MM.1S (cell line): ENCODE data around the gene CYP20A1.

Experiments
- DNase-seq: peaks from one replicate; pipeline ENCODE4 v3.0.0-alpha.2; 2015
- H2AFZ ChIP-seq: fragments of 300-600 bp; sonication (generic); 2 replicates; pipeline ENCODE4 v1.6.0; 2016; ENCODE audit warnings: antibody characterized with exemption, low read length
- H3F3A ChIP-seq: fragments of 300-600 bp; sonication (generic); 2 replicates; pipeline ENCODE4 v1.6.1; 2016; ENCODE audit warnings: mild to moderate bottlenecking, antibody characterized with exemption, low read length, moderate library complexity, mixed read lengths; ENCODE audit not compliant: insufficient read depth
- H3K27ac ChIP-seq: fragments of 300-600 bp; sonication (generic); 2 replicates; pipeline ENCODE4 v1.5.1; 2016; ENCODE audit warnings: mild to moderate bottlenecking, low read length
- H3K27me3 ChIP-seq: fragments of 300-600 bp; sonication (generic); replicated peaks from 2 replicates; pipeline ENCODE4 v1.6.0; 2016; ENCODE audit warnings: low read length; ENCODE audit not compliant: insufficient read depth
- H3K36me3 ChIP-seq: fragments of 300-600 bp; sonication (generic); replicated peaks from 2 replicates; pipeline ENCODE4 v1.6.1; 2016; ENCODE audit warnings: mild to moderate bottlenecking, low read length, mixed read lengths; ENCODE audit not compliant: insufficient read depth
- H3K4me1 ChIP-seq: fragments of 300-600 bp; sonication (generic); 2 replicates; pipeline ENCODE4 v1.6.1; 2016; ENCODE audit warnings: low read length, mixed read lengths
- H3K4me2 ChIP-seq: fragments of 300-600 bp; sonication (generic); 2 replicates; pipeline ENCODE4 v1.6.0; 2016; ENCODE audit warnings: low read depth, low read length
- H3K4me3 ChIP-seq: fragments of 300-600 bp; sonication (generic); 2 replicates; pipeline ENCODE4 v1.5.1; 2016; ENCODE audit warnings: low read length, mixed read lengths
- H3K79me2 ChIP-seq: fragments of 300-600 bp; sonication (generic); 2 replicates; pipeline ENCODE4 v1.6.1; 2016; ENCODE audit warnings: mixed run types, low read length, mixed read lengths
- H3K9ac ChIP-seq: fragments of 300-600 bp; sonication (generic); 2 replicates; pipeline ENCODE4 v1.6.1; 2016; ENCODE audit warnings: low read length, mixed read lengths
- H3K9me2 ChIP-seq: fragments of 300-600 bp; sonication (generic); replicated peaks from 2 replicates; pipeline ENCODE4 v1.6.1; 2016; ENCODE audit warnings: mild to moderate bottlenecking, low read length, mixed read lengths; ENCODE audit not compliant: insufficient read depth
- H3K9me3 ChIP-seq: fragments of 300-600 bp; sonication (generic); replicated peaks from 2 replicates; pipeline ENCODE4 v1.6.1; 2016; ENCODE audit warnings: mild to moderate bottlenecking, low read length, mixed read lengths; ENCODE audit not compliant: insufficient read depth
- H4K20me1 ChIP-seq: fragments of 300-600 bp; sonication (generic); 2 replicates; pipeline ENCODE4 v1.6.1; 2016; ENCODE audit warnings: mild to moderate bottlenecking, low read length, moderate library complexity, mixed read lengths; ENCODE audit not compliant: insufficient read depth
- CTCF ChIP-seq: fragments of 300-600 bp; sonication (generic); IDR thresholded peaks from 2 replicates; pipeline ENCODE4 v1.5.1; 2016; ENCODE audit warnings: antibody characterized with exemption, low read length, mixed read lengths
- EZH2 ChIP-seq: fragments of 300-600 bp; sonication (generic); optimal IDR thresholded peaks from 2 replicates; pipeline ENCODE3; 2017; ENCODE audit warnings: low read depth, mild to moderate bottlenecking, antibody characterized with exemption, low read length, mixed read lengths
- EZH2phosphoT487 ChIP-seq: fragments of 300-600 bp; sonication (generic); IDR thresholded peaks from 2 replicates; pipeline ENCODE4 v1.6.1; 2018; ENCODE audit warnings: antibody characterized with exemption, low read length

The CYP20A1 gene

GRCh38 chr2:203237346-203238238 lies 1.2 kb upstream of the CYP20A1 start:
- H2AFZ ChIP-seq, result no peak overlapping the region
- H3K4me1 ChIP-seq, result peaks cover 7% of the 10 kb centered on the region
- H3K4me2 ChIP-seq, result peak overlapping the region; percentile 70; the same call in 1 of the 2 replicates
- no peak for TF ChIP-seq CTCF
- TF ChIP-seq EZH2, result no peak
- no peak for TF ChIP-seq EZH2phosphoT487
- no peak overlapping the region for H3K9ac ChIP-seq
- no peaks in the 10 kb centered on the region for H3K9me3 ChIP-seq
- no peak overlapping the region for H3K27ac ChIP-seq
- peaks cover 30% of the 10 kb centered on the region for H3K79me2 ChIP-seq
- no peaks in the 10 kb centered on the region for H3K27me3 ChIP-seq
- no peak overlapping the region for H3K4me3 ChIP-seq
- no peak for DNase-seq
- H3K36me3 ChIP-seq, result no peaks in the 10 kb centered on the region; the same call in 1 of the 2 replicates
- H4K20me1 ChIP-seq, result no peaks in the 10 kb centered on the region
- no peaks in the 10 kb centered on the region for H3K9me2 ChIP-seq
- H3F3A ChIP-seq, result 0 out of 2 replicates have a peak, but pooled peaks cover 5% of the 10 kb centered on the region

- DNase-seq, result no peak
- no peaks in the 10 kb centered on the region for H3K27me3 ChIP-seq
- H3K9me2 ChIP-seq, result no peaks in the 10 kb centered on the region
- TF ChIP-seq EZH2phosphoT487, result no peak
- peak overlapping the region; percentile 84 for H2AFZ ChIP-seq
- peak overlapping the region; percentile 70; the same call in 1 of the 2 replicates for H3K4me2 ChIP-seq
- H4K20me1 ChIP-seq, result no peaks in the 10 kb centered on the region
- H3K9me3 ChIP-seq, result no peaks in the 10 kb centered on the region
- H3K36me3 ChIP-seq, result no peaks in the 10 kb centered on the region; the same call in 1 of the 2 replicates
- peaks cover 7% of the 10 kb centered on the region for H3K4me1 ChIP-seq
- H3K79me2 ChIP-seq, result peaks cover 37% of the 10 kb centered on the region
- peak overlapping the region; percentile 88; the same call in 1 of the 2 replicates for H3K9ac ChIP-seq
- peak overlapping the region; percentile 75 for H3K4me3 ChIP-seq
- H3F3A ChIP-seq, result 0 out of 2 replicates have a peak, but pooled peaks cover 5% of the 10 kb centered on the region
- H3K27ac ChIP-seq, result peak overlapping the region; percentile 90; the same call in 1 of the 2 replicates
These were observed 520 bp upstream of the CYP20A1 start for GRCh38 chr2:203238292-203238703.

GRCh38 chr2:203240491-203240890 lies 1.7 kb downstream of the CYP20A1 start:
- peaks cover 7% of the 10 kb centered on the region for H3K4me1 ChIP-seq
- TF ChIP-seq EZH2, result no peak
- no peak for TF ChIP-seq CTCF
- no peak for TF ChIP-seq EZH2phosphoT487
- H3K27ac ChIP-seq, result no peak overlapping the region
- no peak overlapping the region; the same call in 1 of the 2 replicates for H3K4me3 ChIP-seq
- H3K9me2 ChIP-seq, result no peaks in the 10 kb centered on the region
- no peaks in the 10 kb centered on the region for H4K20me1 ChIP-seq
- H3K79me2 ChIP-seq, result peaks cover 42% of the 10 kb centered on the region
- no peak for DNase-seq
- H3K9me3 ChIP-seq, result no peaks in the 10 kb centered on the region
- H3F3A ChIP-seq, result 0 out of 2 replicates have a peak, but pooled peaks cover 5% of the 10 kb centered on the region
- H3K4me2 ChIP-seq, result peak overlapping the region; percentile 70; the same call in 1 of the 2 replicates
- no peak overlapping the region for H2AFZ ChIP-seq
- no peaks in the 10 kb centered on the region; the same call in 1 of the 2 replicates for H3K36me3 ChIP-seq
- H3K9ac ChIP-seq, result no peak overlapping the region
- no peaks in the 10 kb centered on the region for H3K27me3 ChIP-seq
